ENCODE measurements around the gene MYO5A. TPM values are rescaled to one million over a fixed set of nuclear protein-coding genes. Genes with fewer than 3 reads are reported as not detected.

The MYO5A gene
- total RNA-seq, 1 experiment from 2014 or later: 29.2 TPM

- TF ChIP-seq, protein P1, sequence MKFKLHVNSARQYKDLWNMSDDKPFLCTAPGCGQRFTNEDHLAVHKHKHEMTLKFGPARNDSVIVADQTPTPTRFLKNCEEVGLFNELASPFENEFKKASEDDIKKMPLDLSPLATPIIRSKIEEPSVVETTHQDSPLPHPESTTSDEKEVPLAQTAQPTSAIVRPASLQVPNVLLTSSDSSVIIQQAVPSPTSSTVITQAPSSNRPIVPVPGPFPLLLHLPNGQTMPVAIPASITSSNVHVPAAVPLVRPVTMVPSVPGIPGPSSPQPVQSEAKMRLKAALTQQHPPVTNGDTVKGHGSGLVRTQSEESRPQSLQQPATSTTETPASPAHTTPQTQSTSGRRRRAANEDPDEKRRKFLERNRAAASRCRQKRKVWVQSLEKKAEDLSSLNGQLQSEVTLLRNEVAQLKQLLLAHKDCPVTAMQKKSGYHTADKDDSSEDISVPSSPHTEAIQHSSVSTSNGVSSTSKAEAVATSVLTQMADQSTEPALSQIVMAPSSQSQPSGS (CRISPR knock-in tag; IDR thresholded peaks at IDR 0.05; ENCODE audit: borderline replicate concordance, low read depth): no peak
- no peak for TF ChIP-seq TCF7 (CRISPR knock-in tag; IDR thresholded peaks at IDR 0.05; ENCODE audit: low read depth)
- no peak for TF ChIP-seq MXD4 (CRISPR knock-in tag; IDR thresholded peaks at IDR 0.05; ENCODE audit: borderline replicate concordance)
Observed at GRCh38 chr15:52350423-52350822, 178.3 kb downstream of the MYO5A start (continued).

- Mint-ChIP-seq H3K27ac (peak overlapping the region; percentile 42; the same call in 1 of the 2 replicates), H3K9me3 (no peaks in the 10 kb centered on the region), H3K27me3 (ENCODE audit: low read depth) (no peaks in the 10 kb centered on the region), H3K36me3 (peaks cover 27% of the 10 kb centered on the region), H3K4me3 (no peak overlapping the region), H3K4me1 (no peaks in the 10 kb centered on the region)
- CTCF ChIA-PET: interaction anchor here (1.0 to 1.3 kb wide), 3 partner anchors 11 to 92 kb away, joined by 3 to 5 read pairs (median 3); no protein-coding TSS in a partner anchor
- DNase-seq (ENCODE audit: low spot score) (no peak), ATAC-seq (peak; percentile 56)
- POLR2A ChIA-PET: no interaction called here
- TF ChIP-seq CDX4 (CRISPR knock-in tag; IDR thresholded peaks at IDR 0.05; ENCODE audit: borderline replicate concordance): no peak
- TF ChIP-seq ZNF232 (CRISPR knock-in tag; IDR thresholded peaks at IDR 0.05): no peak
- TF ChIP-seq GTF2I (CRISPR knock-in tag; conservative IDR thresholded peaks at IDR 0.05): no peak
- TF ChIP-seq, protein P2, sequence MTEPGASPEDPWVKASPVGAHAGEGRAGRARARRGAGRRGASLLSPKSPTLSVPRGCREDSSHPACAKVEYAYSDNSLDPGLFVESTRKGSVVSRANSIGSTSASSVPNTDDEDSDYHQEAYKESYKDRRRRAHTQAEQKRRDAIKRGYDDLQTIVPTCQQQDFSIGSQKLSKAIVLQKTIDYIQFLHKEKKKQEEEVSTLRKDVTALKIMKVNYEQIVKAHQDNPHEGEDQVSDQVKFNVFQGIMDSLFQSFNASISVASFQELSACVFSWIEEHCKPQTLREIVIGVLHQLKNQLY (CRISPR knock-in tag; IDR thresholded peaks at IDR 0.05): no peak
- TF ChIP-seq ZNF317 (CRISPR knock-in tag; IDR thresholded peaks at IDR 0.05; ENCODE audit: borderline replicate concordance, low read depth): no peak
- no peak for TF ChIP-seq FOXP1 (CRISPR knock-in tag; IDR thresholded peaks at IDR 0.05; ENCODE audit: borderline replicate concordance)
- no peak for TF ChIP-seq ZMAT4 (CRISPR knock-in tag; IDR thresholded peaks at IDR 0.05)
- no peak for TF ChIP-seq ATF6 (CRISPR knock-in tag; IDR thresholded peaks at IDR 0.05)
- TF ChIP-seq JUN (CRISPR knock-in tag; IDR thresholded peaks at IDR 0.05): no peak
- no peak for TF ChIP-seq SMAD3 (CRISPR knock-in tag; IDR thresholded peaks at IDR 0.05; ENCODE audit: borderline replicate concordance)
- no peak for TF ChIP-seq EMX1 (CRISPR knock-in tag; IDR thresholded peaks at IDR 0.05)
- TF ChIP-seq, protein P3, sequence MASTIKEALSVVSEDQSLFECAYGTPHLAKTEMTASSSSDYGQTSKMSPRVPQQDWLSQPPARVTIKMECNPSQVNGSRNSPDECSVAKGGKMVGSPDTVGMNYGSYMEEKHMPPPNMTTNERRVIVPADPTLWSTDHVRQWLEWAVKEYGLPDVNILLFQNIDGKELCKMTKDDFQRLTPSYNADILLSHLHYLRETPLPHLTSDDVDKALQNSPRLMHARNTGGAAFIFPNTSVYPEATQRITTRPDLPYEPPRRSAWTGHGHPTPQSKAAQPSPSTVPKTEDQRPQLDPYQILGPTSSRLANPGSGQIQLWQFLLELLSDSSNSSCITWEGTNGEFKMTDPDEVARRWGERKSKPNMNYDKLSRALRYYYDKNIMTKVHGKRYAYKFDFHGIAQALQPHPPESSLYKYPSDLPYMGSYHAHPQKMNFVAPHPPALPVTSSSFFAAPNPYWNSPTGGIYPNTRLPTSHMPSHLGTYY (CRISPR knock-in tag; IDR thresholded peaks at IDR 0.05): no peak
- no peak for TF ChIP-seq CBFB (CRISPR knock-in tag; IDR thresholded peaks at IDR 0.05; ENCODE audit: low read depth)
- no peak for TF ChIP-seq KAT7 (CRISPR knock-in tag; IDR thresholded peaks at IDR 0.05; ENCODE audit: borderline replicate concordance)
- no peak for TF ChIP-seq NR2C2 (CRISPR knock-in tag; IDR thresholded peaks at IDR 0.05)
- TF ChIP-seq GRHL2 (CRISPR knock-in tag; IDR thresholded peaks at IDR 0.05; ENCODE audit: insufficient replicate concordance, severe bottlenecking): no peak
- TF ChIP-seq ZNF532 (CRISPR knock-in tag; IDR thresholded peaks at IDR 0.05; ENCODE audit: borderline replicate concordance): no peak
- TF ChIP-seq TP53 (CRISPR knock-in tag; IDR thresholded peaks at IDR 0.05): no peak
- TF ChIP-seq, protein P4, sequence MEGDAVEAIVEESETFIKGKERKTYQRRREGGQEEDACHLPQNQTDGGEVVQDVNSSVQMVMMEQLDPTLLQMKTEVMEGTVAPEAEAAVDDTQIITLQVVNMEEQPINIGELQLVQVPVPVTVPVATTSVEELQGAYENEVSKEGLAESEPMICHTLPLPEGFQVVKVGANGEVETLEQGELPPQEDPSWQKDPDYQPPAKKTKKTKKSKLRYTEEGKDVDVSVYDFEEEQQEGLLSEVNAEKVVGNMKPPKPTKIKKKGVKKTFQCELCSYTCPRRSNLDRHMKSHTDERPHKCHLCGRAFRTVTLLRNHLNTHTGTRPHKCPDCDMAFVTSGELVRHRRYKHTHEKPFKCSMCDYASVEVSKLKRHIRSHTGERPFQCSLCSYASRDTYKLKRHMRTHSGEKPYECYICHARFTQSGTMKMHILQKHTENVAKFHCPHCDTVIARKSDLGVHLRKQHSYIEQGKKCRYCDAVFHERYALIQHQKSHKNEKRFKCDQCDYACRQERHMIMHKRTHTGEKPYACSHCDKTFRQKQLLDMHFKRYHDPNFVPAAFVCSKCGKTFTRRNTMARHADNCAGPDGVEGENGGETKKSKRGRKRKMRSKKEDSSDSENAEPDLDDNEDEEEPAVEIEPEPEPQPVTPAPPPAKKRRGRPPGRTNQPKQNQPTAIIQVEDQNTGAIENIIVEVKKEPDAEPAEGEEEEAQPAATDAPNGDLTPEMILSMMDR (IDR thresholded peaks at IDR 0.05): no peak
- no peak for TF ChIP-seq ATF1 (CRISPR knock-in tag; IDR thresholded peaks at IDR 0.05)
Observed at GRCh38 chr15:52349052-52349700, 179.5 kb downstream of the MYO5A start.
